ENCODE measurements around the gene PLA2G12B. TPM values are rescaled to one million over a fixed set of nuclear protein-coding genes. Genes with fewer than 3 reads are reported as not detected.
A peak's percentile ranks its signal among the peaks of the same experiment; 100 is the strongest.
"Not testable (repeated sequence)": the region's sequence is repeated elsewhere in the genome, so short reads cannot be mapped to it uniquely, and the experiment has no call there.

PLA2G12B gene
- total RNA-seq, 1 donor from 2014 or later = not detected

DNA sequence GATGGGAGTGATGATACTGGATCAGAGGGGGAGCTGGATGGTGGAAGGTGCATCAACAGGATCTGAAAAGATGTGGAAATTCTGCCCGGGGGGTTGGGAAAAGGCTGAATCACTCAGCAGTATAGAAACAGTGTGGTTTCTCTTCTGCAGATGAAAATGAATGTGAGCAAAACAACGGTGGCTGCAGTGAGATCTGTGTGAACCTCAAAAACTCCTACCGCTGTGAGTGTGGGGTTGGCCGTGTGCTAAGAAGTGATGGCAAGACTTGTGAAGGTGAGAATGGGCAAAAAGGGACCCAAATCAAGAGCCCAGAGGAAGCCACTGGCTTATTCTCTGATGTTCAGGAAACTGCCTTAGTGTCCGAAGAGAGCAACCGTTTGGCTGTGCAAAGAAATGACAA is 48.2 kb downstream of the PLA2G12B start:
- no peak for DNase-seq (ENCODE audit: low read depth, low spot score)
- H3K27ac Mint-ChIP-seq (ENCODE audit: unreplicated experiment) = no peak overlapping the region
- no peaks in the 10 kb centered on the region for H3K36me3 Mint-ChIP-seq (ENCODE audit: low read depth)
- H3K27me3 Mint-ChIP-seq (ENCODE audit: low read depth) = no peaks in the 10 kb centered on the region
- TF ChIP-seq, protein P1, sequence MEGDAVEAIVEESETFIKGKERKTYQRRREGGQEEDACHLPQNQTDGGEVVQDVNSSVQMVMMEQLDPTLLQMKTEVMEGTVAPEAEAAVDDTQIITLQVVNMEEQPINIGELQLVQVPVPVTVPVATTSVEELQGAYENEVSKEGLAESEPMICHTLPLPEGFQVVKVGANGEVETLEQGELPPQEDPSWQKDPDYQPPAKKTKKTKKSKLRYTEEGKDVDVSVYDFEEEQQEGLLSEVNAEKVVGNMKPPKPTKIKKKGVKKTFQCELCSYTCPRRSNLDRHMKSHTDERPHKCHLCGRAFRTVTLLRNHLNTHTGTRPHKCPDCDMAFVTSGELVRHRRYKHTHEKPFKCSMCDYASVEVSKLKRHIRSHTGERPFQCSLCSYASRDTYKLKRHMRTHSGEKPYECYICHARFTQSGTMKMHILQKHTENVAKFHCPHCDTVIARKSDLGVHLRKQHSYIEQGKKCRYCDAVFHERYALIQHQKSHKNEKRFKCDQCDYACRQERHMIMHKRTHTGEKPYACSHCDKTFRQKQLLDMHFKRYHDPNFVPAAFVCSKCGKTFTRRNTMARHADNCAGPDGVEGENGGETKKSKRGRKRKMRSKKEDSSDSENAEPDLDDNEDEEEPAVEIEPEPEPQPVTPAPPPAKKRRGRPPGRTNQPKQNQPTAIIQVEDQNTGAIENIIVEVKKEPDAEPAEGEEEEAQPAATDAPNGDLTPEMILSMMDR (conservative IDR thresholded peaks at IDR 0.05) = no peak
- no peak overlapping the region for H3K4me3 Mint-ChIP-seq
- no peaks in the 10 kb centered on the region for H3K4me1 Mint-ChIP-seq
- no peaks in the 10 kb centered on the region for H3K9me3 Mint-ChIP-seq

DNA sequence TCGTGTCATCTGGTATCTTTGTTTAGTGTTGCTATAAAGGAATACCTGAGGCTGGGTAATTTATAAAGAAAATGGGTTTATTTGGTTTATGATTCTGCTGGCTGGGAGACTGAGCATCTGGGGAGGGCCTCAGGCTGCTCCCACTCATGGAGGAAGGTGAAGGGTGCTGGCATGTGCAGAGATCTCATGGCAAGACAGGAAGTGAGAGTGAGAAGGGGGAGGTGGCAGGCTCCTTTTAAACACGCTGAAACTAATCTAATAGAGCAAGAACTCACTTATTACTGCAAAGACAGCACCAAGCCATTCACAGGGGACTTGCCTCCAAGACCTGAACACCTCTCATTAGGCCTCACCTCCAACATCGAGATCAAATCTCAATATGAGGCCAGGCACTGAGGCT is 49.8 kb downstream of the PLA2G12B start:
- TF ChIP-seq, protein P1 (conservative IDR thresholded peaks at IDR 0.05) = no peak
- no peak for DNase-seq (ENCODE audit: low read depth, low spot score)
- Mint-ChIP-seq H3K4me1 (no peaks in the 10 kb centered on the region), H3K4me3 (no peak overlapping the region), H3K9me3 (no peaks in the 10 kb centered on the region), H3K27me3 (ENCODE audit: low read depth) (no peaks in the 10 kb centered on the region), H3K27ac (ENCODE audit: unreplicated experiment) (peak overlapping the region; percentile 64), H3K36me3 (ENCODE audit: low read depth) (no peaks in the 10 kb centered on the region)

DNA sequence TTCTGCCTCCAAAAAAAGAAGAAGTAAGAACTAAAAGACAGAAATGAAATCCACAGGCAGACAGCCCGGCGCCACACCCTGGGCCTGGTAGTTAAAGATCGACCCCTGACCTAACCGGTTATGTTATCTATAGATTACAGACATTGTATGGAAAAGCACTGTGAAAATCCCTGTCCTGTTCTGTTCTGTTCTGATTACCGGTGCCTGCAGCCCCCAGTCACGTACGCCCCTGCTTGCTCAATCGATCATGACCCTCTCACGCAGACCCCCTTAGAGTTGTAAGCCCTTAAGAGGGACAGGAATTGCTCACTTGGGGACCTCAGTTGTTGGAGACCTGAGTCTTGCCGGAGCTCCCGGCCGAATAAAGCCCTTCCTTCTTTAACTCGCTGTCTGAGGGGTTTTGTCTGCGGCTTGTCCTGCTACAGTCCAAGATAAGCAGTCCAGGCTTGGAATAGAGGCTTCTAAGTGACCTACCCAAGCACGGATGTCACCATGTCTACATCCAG is 50.6 kb downstream of the PLA2G12B start:
- H3K27me3 Mint-ChIP-seq (ENCODE audit: low read depth); H3K36me3 Mint-ChIP-seq (ENCODE audit: low read depth); H3K4me1 Mint-ChIP-seq; H3K9me3 Mint-ChIP-seq; DNase-seq (ENCODE audit: low read depth, low spot score); H3K4me3 Mint-ChIP-seq; H3K27ac Mint-ChIP-seq (ENCODE audit: unreplicated experiment): not testable (repeated sequence)

DNA sequence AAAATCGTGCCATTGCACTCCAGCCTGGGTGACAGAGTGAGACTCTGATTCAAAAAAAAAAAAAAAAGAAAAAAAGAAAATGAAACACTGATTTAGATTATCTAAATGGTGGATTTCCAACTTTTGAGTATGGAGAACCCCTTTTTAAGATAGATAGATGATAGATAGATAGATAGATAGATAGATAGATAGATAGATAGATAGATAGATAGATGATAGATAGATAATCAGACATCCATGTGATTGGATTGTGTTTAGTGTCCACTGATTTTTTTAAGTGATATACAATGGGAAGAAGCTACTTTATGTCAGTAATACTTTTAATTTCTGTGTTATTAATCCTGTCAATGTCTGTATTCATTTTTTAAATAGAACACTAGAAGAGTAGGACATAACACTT is 55.1 kb downstream of the PLA2G12B start:
- H3K4me3 Mint-ChIP-seq = no peak overlapping the region
- H3K27me3 Mint-ChIP-seq (ENCODE audit: low read depth) = no peaks in the 10 kb centered on the region
- no peaks in the 10 kb centered on the region for H3K9me3 Mint-ChIP-seq
- H3K4me1 Mint-ChIP-seq = no peaks in the 10 kb centered on the region
- no peaks in the 10 kb centered on the region for H3K36me3 Mint-ChIP-seq (ENCODE audit: low read depth)
- TF ChIP-seq, protein P1 (conservative IDR thresholded peaks at IDR 0.05) = no peak
- DNase-seq (ENCODE audit: low read depth, low spot score) = no peak
- no peak overlapping the region for H3K27ac Mint-ChIP-seq (ENCODE audit: unreplicated experiment)

DNA sequence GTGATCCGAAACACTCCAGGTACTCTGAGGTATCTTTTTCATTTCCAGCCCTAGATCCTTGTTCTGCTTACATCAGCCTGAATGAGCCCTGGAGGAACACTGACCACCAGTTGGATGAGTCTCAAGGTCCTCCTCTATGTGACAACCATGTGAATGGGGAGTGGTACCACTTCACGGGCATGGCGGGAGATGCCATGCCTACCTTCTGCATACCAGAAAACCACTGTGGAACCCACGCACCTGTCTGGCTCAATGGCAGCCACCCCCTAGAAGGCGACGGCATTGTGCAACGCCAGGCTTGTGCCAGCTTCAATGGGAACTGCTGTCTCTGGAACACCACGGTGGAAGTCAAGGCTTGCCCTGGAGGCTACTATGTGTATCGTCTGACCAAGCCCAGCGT is 56.0 kb downstream of the PLA2G12B start:
- DNase-seq (ENCODE audit: low read depth, low spot score) = no peak
- TF ChIP-seq, protein P1 (conservative IDR thresholded peaks at IDR 0.05) = no peak
- no peaks in the 10 kb centered on the region for H3K27me3 Mint-ChIP-seq (ENCODE audit: low read depth)
- H3K27ac Mint-ChIP-seq (ENCODE audit: unreplicated experiment) = no peak overlapping the region
- no peak overlapping the region for H3K4me3 Mint-ChIP-seq
- H3K36me3 Mint-ChIP-seq (ENCODE audit: low read depth) = no peaks in the 10 kb centered on the region
- H3K4me1 Mint-ChIP-seq = no peaks in the 10 kb centered on the region
- H3K9me3 Mint-ChIP-seq = no peaks in the 10 kb centered on the region

DNA sequence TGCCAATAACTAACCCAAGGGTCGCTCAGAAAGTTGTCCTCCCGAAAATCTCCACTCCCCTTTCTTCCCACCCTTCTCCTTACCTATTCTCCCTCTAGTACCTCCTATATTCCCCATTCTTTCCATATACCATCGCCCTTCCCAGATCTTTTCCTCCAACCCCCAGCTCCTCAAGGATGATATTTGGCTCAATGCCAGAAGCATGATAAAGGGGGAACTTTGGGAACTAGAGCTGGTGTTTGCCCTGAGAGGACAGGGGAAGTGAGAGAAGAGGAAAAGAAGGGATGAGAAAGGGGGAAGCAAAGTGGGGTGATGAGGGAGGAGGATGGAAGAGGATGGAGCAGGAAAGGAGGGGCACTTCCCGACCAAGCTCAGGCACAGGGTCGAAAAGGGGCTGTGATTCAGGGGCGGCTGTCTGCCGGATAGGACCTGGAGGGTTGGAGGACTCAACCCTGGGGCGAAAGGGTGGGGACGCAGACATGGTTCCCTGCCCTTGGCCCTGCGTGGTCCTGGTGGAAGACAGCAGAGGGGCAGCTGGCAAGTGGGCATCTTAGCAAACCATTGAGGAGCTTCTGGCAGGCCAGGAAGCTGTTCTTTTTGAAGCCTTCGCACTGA is 59.3 kb downstream of the PLA2G12B start:
- Mint-ChIP-seq H3K27ac (ENCODE audit: unreplicated experiment) (no peak overlapping the region), H3K4me1 (no peaks in the 10 kb centered on the region), H3K27me3 (ENCODE audit: low read depth) (no peaks in the 10 kb centered on the region), H3K36me3 (ENCODE audit: low read depth) (no peaks in the 10 kb centered on the region), H3K9me3 (no peaks in the 10 kb centered on the region), H3K4me3 (no peak overlapping the region)
- TF ChIP-seq, protein P1 (conservative IDR thresholded peaks at IDR 0.05) = no peak
- DNase-seq (ENCODE audit: low read depth, low spot score) = no peak

Measured in neural crest cell (in vitro differentiated cells).